Activated CD4-positive, alpha-beta T cell treated with anti-CD3 and anti-CD28 coated beads for 24 hours (primary cell): ENCODE results near the gene SENP6.
A peak's percentile ranks its signal among the peaks of the same experiment; 100 is the strongest.
"Not testable (repeated sequence)": the region's sequence is repeated elsewhere in the genome, so short reads cannot be mapped to it uniquely, and the experiment has no call there.

Source experiments
- DNase-seq, 2 donors: peaks; one replicate each; pipeline ENCODE4 v3.0.0-alpha.2; 2020; ENCODE audit warnings: low read depth in 2 of 2

Gene SENP6

DNA sequence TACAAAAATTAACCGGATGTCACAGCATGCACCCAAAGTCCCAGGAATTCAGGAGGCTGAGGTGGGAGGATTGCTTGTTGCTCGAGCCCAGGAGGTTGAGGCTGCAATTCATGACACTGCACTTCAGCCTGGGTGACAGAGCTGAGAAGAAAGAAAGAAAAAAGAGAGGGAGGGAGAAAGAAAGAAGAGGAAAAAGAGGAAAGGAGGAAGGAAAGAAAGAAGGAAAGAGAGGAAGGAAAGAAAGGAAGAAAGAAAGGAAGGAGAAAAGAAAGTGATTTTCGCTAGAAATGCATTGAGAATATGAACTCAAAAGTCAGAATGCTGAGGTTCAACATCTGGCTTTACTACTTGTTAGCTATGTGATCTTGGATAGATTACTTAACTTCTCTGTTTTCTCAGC lies 6.6 kb downstream of the SENP6 start:
- no peak for DNase-seq

DNA sequence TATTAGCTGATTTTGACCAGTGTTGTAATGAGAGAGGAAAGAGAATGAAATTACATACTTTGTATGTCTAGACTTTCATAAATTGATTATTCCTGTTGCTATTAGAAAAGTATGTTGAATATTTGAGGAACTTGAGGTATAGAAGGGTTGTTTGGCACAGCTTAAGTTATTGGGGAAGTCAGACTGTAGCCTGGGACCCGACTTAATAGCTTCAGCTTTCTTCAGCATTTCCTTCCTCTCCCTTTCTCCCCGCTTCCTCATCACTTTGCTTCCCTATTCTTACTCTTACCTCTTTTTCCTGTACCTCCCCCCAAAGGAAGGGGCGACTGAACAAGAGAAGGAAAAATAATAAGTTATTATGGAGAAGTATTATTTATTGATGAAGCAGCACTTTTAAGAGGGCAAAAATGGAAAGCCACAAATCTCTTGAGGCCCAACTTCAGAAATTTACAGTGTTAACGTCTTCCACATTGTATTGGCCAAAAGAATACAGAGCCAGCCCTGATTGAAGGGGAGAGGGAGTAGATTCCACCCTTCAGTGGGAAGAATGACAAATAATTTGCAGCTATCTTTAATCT lies 7.4 kb downstream of the SENP6 start:
- no peak for DNase-seq

DNA sequence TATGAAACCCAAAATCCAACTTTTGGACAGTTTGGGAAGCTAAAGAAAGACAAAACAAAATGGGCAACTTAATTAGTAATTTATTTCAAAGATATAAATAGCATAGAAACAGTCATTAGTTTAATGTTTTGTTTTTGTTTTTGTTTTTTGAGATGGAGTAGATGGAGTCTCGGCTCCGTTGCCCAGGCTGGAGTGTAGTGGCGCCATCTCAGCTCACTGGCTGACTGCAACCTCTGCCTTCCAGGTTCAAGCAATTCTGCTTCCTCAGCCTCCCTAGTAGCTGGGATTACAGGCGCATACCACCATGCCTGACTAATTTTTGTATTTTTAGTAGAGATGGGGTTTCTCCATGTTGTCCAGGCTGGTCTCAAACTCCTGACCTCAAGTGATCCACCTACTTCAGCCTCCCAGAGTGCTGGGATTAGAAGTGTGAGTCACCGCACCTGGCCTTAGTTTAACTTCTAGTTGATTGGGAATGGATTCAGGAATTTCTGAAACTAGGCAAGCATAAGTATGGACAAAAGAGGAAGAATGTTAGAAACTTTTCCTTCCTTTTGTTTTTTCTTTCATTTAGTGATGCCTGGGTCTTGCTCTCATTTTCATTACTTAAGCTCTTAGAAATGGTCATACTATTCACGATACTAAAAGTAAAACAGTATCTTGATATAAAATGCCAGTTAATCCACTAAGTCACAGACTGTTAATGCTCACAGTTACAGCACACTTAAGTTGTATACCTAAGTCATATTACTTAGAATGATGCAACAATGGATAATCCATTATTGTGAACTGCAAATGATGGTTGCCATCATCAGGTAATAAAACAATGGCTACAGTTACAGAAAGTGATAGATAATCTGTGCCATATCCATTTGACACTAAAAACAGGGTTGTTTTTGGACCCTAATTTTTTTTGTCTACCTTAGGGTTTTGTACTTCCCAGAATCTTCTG lies 8.2 kb downstream of the SENP6 start:
- no peak for DNase-seq

DNA sequence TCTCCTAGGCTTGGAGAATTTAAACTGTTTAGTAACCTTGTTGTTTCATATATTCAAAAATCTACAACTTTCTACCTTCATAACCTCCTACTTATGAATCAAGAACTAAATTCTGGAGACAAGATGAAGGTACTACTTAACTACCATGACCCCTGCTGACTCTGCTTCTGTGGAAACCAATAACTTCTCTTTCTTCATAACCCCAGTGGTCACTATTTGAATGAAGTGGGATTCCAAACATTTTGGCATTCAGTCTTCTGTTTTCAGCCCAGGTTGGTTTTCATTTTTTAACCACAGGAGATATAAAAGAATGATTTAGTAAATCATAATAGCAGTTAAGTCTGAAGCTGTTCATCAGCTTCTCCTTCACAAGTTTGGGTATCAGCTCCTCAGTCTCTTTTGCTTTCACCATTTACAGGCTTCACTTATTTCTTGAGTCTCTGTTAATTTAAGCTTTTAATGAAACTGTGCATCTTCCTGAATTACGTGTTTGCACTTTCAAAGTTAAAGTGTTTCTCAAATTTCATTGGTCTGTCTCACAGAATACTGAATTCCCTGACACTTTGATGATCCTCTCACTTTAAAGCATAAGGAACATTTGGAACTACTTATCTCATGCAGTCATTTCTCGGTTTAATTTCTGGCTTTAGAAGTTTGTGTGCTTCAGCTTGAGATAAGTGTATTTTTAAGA lies 9.5 kb downstream of the SENP6 start:
- DNase-seq: no peak

DNA sequence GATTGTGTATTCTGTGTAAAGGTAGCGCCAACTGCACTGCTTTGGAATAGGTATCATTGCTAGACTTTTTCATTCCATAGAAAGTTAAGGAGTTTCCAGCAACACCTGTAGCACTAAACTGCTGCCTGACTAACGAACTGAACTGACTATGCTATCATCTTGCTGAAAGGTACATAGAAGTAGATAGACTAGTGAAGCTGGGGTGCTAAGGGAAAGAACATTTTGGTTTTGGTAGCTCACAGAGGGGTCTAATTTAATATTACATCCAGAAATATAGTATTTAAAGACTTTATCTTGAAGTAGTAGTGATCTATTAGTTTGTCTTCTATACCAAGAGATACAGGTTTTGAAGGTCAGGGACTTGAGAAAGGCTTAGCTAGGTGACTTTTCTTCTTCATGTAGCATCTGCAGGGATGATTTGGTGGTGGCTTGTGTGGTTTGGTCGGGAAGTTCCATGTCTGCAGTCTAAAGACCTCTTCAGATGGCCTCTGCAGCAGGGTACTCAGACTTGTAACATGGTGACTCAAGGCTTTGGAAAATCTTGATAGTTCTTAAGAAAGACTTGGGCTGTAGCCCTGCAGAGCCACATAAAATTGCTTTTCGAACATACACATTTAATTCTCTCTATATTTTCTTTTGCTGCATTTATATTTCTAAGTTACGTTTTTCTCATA lies 10.2 kb downstream of the SENP6 start:
- DNase-seq: peak; percentile 22 to 31

DNA sequence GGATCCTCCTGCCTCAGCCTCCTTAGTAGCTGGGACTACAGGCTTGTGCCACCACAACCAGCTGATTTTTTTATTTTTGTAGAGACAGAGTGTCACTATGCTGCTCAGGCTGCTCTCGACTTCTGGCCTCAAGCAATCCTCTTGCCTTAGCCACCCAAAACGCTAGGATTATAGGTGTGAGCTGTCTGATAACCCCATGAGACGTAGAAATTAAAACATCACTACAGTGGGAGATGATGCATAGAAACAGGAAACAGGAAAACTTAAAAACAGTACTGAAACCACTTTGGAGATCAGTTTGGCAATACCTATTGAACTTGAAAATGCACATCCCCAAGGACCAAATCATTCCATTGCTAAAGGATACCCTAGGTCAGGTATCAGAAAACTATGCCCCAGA lies 10.8 kb downstream of the SENP6 start:
- DNase-seq: no peak

DNA sequence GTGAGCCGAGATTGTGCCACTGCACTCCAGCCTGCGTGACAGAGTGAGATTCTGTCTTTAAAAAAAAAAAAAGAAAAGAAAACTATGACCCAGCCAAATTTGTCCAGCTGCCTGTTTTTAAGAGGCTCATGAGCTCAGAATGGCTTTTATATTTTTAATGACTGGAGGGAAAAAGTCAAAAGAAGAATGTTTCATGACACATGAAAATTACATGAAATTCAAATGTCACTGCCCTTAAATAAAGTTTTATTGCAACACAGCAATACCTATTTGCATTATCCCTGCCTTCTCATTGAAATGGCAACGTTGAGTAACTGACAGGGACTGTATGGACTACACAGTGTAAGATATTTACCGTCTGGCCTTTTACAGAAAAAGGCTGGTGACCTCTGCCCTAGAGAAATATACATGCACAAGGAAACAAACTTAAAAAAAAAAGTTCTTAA lies 11.4 kb downstream of the SENP6 start:
- DNase-seq: no peak

DNA sequence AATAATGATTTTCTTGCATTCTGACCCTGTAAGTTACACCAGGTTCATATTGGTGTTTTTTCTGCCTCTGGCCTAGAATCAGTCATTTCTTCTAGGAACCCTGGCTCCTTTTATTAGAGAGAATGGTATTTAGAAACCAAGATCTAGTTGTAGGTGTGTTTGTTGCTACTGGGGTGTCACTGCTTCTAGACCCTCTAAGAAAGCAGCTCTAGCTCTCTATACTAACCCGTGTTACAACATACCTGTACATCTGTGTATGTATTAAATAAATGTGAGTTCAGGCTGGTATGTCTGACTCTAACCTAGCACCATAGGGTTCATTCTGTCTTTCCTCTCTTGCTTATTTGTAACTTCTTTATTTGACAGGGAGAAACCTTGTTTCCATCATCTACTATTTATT lies 16.8 kb downstream of the SENP6 start:
- DNase-seq: no peak

DNA sequence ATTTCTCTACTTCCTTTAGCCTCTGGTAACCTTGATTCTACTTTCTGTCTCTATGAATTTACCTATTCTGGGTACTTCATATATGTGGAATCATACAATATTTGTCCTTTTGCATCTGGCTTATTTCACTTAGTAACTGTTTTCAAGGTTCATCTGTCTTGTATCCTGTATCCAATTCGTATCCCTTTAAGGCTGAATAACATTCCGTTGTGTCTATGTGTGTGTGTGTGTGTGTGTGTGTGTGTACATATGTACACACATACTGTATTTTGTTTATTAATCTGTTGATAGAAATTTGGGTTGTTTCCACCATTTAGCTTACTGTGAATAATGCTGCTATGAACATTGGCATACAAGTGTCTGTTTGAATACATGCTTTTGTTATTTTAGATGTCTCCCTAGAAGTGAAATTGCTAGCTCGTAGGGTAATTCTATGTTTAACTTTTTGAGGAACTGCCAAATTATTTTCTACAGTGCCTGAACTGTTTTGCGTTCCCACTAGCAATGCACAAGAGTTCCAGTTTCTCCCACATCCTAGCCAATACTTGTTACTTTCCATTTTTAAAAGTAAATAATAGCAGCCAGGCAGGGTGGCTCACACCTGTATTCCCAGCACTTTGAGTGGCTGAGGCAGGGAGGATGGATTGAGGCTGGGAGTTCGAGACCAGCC lies 17.7 kb downstream of the SENP6 start:
- DNase-seq: no peak

DNA sequence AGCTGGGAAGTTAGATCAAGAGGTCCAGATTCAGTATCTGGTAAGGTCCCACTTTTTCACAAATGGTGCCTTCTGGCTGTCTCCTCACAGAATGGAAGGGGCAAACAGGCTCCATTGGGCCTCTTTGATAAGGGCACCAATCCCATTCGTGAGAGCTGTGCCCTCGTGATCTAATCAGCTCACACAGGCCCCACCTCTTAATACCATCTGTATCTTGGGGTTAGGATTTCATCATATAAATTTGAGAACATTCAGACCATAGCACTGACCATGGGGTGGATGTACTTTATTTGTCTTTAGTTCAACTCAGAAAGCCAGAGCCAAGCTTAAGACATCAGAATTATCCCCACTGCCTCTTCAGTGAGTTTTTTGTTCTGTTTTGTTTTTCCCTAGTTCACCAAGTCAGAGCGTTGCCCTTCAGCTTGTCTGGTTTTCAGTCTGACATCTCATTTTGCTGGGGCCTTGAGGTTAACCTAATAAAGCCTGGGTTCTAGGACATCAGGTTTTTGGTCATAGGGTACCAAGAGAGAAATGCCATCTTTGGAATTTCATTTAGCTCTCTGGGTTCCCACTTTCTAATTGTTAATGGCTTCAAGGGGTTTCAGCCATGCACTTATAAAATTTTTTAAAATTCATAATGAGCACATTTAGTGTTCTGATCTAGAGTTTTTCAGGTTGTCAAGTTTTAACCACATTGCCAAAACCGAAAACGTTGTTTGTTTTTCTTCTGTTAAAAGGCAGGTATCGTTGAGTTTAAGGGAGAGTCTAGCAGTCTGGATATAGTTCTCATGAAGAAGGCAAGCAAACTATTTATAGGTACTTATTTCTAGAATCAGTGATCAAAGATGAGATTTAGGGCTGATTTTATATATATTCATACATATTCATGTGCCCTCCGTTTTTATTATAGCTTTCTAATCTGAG lies 19.0 kb downstream of the SENP6 start:
- no peak for DNase-seq

DNA sequence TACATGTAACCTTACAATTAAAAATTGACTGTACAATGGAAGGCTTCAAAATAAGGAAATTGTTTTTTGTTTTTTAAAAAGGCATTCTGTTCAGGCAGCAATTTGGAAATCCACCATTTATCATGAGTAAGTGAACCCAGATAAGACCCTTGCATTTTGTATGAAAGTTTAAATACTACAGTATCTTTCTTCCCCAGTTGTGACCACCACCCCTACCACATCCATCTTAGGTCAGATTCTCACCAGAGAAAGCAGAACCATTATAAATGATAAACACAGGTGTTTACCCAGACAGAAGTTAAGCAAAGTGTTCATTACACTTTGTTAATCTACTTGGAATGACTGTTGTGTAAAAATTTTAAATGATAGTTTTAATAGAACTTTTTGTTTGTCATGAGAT lies 20.2 kb downstream of the SENP6 start:
- no peak for DNase-seq

DNA sequence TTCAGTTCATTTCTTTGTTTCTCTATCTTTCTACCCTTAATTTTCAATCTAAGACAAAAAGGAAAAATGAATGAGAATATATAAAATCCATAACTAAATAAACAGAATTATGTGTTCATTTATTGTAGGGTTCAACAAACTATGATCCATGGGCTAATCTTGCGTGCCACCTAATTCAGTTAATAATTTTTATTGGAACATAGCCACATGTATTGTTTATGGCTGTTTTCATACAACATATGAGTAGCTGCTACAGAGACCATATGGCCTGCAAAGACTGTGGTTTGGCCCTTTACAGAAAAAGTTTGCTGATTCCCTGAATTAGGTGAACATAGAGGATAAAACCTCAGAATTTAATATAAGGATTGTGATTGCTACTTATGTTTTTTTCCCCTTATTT lies 21.8 kb downstream of the SENP6 start:
- DNase-seq: no peak

DNA sequence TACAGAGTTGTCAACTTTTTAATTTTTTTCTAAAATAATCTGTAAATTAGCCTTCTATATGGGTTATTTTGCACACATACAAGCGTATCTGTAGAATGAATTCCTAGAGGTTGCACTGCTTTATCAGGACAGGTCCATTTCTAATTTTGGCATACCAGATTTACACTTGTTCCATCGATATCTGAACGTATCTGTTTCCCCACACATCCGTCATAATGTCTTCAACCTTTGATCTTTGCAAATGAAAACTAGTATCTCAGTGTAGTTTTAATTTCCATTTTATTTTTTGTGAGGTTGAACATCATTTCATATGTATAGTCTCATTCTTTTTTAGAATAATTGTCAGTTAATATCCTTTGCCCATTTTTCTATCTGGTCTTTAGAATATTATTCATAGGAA lies 22.7 kb downstream of the SENP6 start:
- DNase-seq: no peak

DNA sequence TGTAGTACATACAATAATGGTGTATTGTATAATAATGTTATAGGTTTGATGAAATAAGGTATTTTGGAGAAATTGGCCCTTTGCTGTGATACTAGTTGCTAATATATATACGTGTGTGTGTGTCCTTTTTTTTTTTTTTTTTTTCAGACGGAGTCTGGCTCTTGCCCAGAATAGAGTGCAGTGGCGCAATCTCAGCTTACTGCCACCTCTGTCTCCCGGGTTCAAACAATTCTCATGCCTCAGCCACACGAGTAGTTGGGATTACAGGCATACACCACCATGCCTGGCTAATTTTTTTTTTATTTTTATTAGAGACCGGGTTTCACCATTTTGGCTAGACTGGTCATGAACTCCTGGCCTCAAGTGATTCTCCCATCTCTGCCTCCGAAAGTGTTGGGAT lies 23.3 kb downstream of the SENP6 start:
- DNase-seq: no peak

DNA sequence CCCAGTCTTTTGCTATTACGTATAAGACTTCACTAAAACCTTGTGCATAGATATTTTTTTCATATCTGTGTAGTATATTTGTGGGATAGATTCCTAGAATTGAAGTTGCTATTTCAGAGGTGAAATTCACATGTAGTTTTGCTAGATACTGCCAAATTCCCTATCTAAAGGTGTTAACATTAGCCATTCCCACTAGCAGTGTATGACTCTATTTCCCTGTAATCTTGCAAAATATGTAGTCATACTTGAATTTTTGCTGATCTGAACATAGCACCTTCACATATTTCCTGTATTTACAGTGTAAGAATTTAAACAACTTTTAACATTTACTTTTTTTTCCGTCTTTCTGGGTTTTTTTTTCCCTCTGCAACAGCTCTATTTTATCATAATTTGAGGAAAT lies 24.9 kb downstream of the SENP6 start:
- DNase-seq: no peak

DNA sequence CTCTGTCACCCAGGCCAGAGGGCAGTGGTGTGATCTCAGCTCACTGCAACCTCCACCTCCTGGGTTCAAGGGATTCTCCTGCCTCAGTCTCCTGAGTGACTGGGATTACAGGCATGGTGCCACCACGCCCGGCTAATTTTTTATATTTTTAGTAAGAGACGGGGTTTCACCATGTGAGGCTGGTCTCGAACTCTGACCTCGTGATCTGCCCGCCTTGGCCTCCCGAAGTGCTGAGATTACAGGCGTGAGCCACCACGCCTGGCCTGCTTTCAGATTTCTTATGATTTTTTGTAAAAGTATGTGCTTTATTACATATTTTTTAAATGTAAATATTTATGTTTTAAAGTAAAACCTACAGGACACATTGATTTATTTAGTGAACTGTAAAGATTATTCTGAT lies 26.0 kb downstream of the SENP6 start:
- DNase-seq: not testable (repeated sequence)

DNA sequence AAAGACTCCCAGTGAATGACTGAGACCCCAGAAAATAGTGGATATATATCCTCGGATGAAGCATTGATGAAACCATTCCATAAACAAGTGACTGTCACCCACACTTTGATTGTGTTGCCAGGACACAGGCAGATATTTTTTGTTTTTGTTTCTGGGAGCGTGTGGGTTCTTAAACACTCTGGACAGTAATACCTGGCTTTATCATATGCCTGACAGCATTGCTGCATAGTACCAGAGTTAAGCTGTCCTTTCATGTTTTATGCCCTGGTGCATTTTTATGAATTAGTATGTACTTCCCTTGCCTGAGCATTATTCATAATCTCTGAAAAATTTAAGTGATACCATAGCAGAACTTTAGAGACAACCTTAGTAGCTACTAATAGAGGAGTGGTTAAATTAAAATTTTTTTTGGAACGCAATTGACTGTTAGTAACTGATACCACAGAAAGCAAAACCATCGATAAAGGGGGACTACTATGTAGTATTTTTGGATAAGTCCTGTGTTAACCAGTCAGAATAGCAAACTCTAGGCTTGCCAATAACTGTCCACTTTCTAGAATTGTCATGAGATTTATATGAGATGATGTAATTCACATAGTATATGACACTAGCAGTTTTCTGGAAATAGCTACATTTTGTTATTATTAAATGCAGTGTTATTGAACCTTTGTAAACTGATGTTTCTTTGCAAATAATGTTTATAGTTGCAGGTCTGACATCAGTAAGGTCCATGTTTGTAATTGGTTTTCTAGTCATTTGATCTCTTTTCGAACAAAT lies 30.4 kb downstream of the SENP6 start:
- DNase-seq: no peak

DNA sequence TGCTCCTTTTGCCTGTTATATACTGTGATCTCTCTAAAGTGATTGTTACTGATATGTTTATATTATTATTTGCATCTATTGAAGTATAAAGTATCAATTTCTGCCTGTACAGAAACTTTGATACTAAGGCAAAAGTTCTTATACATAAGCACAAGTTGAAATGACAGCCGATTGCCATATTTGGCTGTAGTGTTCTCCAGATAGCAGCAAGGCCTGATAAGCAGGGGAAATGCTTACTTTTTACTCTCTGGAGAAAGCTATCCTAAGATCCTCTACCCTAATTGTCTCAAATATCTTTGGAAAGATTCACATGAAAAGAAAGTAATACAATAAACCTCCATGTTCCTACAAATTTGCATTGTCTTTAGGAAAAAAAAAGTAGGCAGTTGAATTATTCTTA lies 31.4 kb downstream of the SENP6 start:
- DNase-seq: no peak

DNA sequence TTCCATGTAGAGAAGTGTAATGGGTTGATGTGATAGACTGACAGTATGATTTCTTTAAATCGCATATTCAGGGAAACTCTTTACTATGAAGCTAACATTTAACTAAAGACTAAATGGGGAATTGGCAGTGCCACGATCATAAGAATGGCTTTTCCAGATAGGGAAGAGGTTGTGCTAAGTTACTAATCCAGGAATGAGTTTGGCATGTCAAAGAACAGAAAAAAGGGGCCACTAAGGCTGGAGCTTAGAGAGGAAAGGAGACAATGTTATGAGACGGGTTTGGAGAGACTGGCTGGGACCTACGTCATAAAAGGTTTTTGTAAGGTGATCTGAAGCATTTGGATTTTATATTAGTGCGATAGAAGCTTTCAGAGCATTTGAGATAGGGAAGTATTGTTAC lies 40.6 kb downstream of the SENP6 start:
- DNase-seq: no peak

DNA sequence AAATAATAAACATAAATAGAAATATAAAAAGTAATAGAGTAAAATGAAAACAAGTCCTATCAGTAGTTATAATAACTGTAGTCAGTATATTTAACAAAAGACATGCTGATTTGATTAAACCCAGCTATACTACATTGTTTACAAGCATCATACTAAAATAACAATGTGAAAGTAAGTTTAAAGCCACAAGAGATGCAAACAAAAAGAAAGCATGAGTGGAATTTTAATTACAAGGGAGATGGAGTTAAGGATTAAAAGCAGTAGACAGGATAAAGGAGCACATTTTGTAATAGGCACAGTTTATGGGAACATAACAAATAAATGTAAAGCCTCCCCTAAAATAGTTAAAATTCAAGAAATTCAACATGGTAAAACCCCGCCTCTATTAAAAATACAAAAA lies 41.5 kb downstream of the SENP6 start:
- DNase-seq: no peak
